HG02938 (cell line): ENCODE measurements around the gene SHISAL2A.

Source experiments
- ATAC-seq: cut with Tn5 transposase; IDR thresholded peaks from one replicate; pipeline ENCODE4 v1.9.1; 2021; ENCODE audit warnings: mild to moderate bottlenecking, moderate library complexity; ENCODE audit not compliant: unreplicated experiment

Gene SHISAL2A

GRCh38 chr1:52632732-52633290, at the start of gene SHISAL2A:
Gene SHISAL2A, plus strand, starts transcription at chr1:52633168. Its CDS starts 326 bp downstream, at chr1:52633494.
- no peak for ATAC-seq

- no peak for ATAC-seq
These were observed 47.5 kb upstream of the SHISAL2A start for GRCh38 chr1:52585474-52585873.

- ATAC-seq: no peak
These were observed 44.9 kb upstream of the SHISAL2A start for GRCh38 chr1:52588027-52588426.

GRCh38 chr1:52588535-52588934, 44.4 kb upstream of the SHISAL2A start:
- no peak for ATAC-seq

- ATAC-seq: no peak
These were observed 42.7 kb upstream of the SHISAL2A start for GRCh38 chr1:52590266-52590665.

GRCh38 chr1:52592637-52593323, 40.2 kb upstream of the SHISAL2A start:
- ATAC-seq: no peak

- no peak for ATAC-seq
These were observed 39.5 kb upstream of the SHISAL2A start for GRCh38 chr1:52593495-52593894.

GRCh38 chr1:52595061-52595460, 37.9 kb upstream of the SHISAL2A start:
- no peak for ATAC-seq

- ATAC-seq: no peak
These were observed 35.1 kb upstream of the SHISAL2A start for GRCh38 chr1:52597912-52598311.

GRCh38 chr1:52598729-52599128, 34.2 kb upstream of the SHISAL2A start:
- ATAC-seq: no peak

GRCh38 chr1:52599236-52599635, 33.7 kb upstream of the SHISAL2A start:
- no peak for ATAC-seq

GRCh38 chr1:52600533-52601179, 32.3 kb upstream of the SHISAL2A start:
- ATAC-seq: no peak

- no peak for ATAC-seq
These were observed 31.4 kb upstream of the SHISAL2A start for GRCh38 chr1:52601519-52601918.

GRCh38 chr1:52601991-52602855, 30.7 kb upstream of the SHISAL2A start, which contains the start of gene GPX7:
Gene GPX7, plus strand, starts transcription at chr1:52602371. Its CDS starts 39 bp downstream, at chr1:52602410.
- ATAC-seq: no peak

- ATAC-seq: no peak
These were observed 29.9 kb upstream of the SHISAL2A start for GRCh38 chr1:52602856-52603600.

- no peak for ATAC-seq
These were observed 29.3 kb upstream of the SHISAL2A start for GRCh38 chr1:52603630-52604029.

- ATAC-seq: no peak
These were observed 28.8 kb upstream of the SHISAL2A start for GRCh38 chr1:52604063-52604770.

- ATAC-seq: no peak
These were observed 19.2 kb upstream of the SHISAL2A start for GRCh38 chr1:52613636-52614373.

GRCh38 chr1:52614671-52615070, 18.3 kb upstream of the SHISAL2A start:
- ATAC-seq: no peak
